Activated T-helper 17 cell treated with anti-CD3 and anti-CD28 coated beads, Interleukin-2, amount 50 U/mL, for 72 hours (primary cell): Measurements from ENCODE around the gene DEF6. TPM values are rescaled to one million over a fixed set of nuclear protein-coding genes. Genes with fewer than 3 reads are reported as not detected.

Source experiments
- ATAC-seq: fragments of 150-1000 bp; cut with Tn5 transposase; replicated peaks from 2 replicates; pipeline ENCODE4 v1.10.0; 2021; ENCODE audit warnings: mild to moderate bottlenecking, moderate library complexity
- H3K27ac Mint-ChIP-seq: one replicate; pipeline ENCODE4 v1.8.0; 2022; ENCODE audit warnings: mixed read lengths
- H3K27me3 Mint-ChIP-seq: one replicate; pipeline ENCODE4 v1.8.0; 2022; ENCODE audit warnings: mixed read lengths
- H3K36me3 Mint-ChIP-seq: one replicate; pipeline ENCODE4 v1.8.0; 2022; ENCODE audit warnings: low read depth, mild to moderate bottlenecking, mixed read lengths
- H3K4me1 Mint-ChIP-seq: one replicate; pipeline ENCODE4 v1.8.0; 2022; ENCODE audit warnings: mixed read lengths
- H3K4me3 Mint-ChIP-seq: one replicate; pipeline ENCODE4 v1.8.0; 2022; ENCODE audit warnings: mild to moderate bottlenecking, mixed read lengths
- H3K9me3 Mint-ChIP-seq: one replicate; pipeline ENCODE4 v1.8.0; 2022; ENCODE audit warnings: mixed read lengths
- total RNA-seq, 2 donors: library from RNA; stranded (reverse); gene quantifications; one replicate each; pipeline ENCODE4 v1.2.3, GENCODE V29; 2022

The DEF6 gene
- total RNA-seq, result 100 to 1,000 TPM; 117 to 133 TPM

- H3K27ac Mint-ChIP-seq, result peak within 1 kb of the TSS; percentile 92
- no peaks in the 10 kb centered on the region for H3K9me3 Mint-ChIP-seq
- H3K4me1 Mint-ChIP-seq, result peaks cover 18% of the 10 kb centered on the region
- H3K36me3 Mint-ChIP-seq, result peaks cover 64% of the 10 kb centered on the region
- H3K27me3 Mint-ChIP-seq, result no peaks in the 10 kb centered on the region
- ATAC-seq, result peak; percentile 82
- peak within 1 kb of the TSS; percentile 94 for H3K4me3 Mint-ChIP-seq
Observed at GRCh38 chr6:35297601-35298481, at the start of gene DEF6. TSS of gene DEF6 (plus strand) at chr6:35297818. CDS start at chr6:35297857, 39 bp downstream.

GRCh38 chr6:35248300-35248699 lies 49.3 kb upstream of the DEF6 start:
- no peaks in the 10 kb centered on the region for H3K36me3 Mint-ChIP-seq
- no peaks in the 10 kb centered on the region for H3K9me3 Mint-ChIP-seq
- peak overlapping the region; percentile 70 for H3K27ac Mint-ChIP-seq
- ATAC-seq, result peak; percentile 67
- H3K4me1 Mint-ChIP-seq, result peaks cover 26% of the 10 kb centered on the region
- no peaks in the 10 kb centered on the region for H3K27me3 Mint-ChIP-seq
- H3K4me3 Mint-ChIP-seq, result peak overlapping the region; percentile 41

GRCh38 chr6:35248965-35249364 lies 48.7 kb upstream of the DEF6 start:
- peaks cover 26% of the 10 kb centered on the region for H3K4me1 Mint-ChIP-seq
- H3K36me3 Mint-ChIP-seq, result no peaks in the 10 kb centered on the region
- peak overlapping the region; percentile 70 for H3K27ac Mint-ChIP-seq
- no peak for ATAC-seq
- peak overlapping the region; percentile 41 for H3K4me3 Mint-ChIP-seq
- no peaks in the 10 kb centered on the region for H3K27me3 Mint-ChIP-seq
- H3K9me3 Mint-ChIP-seq, result no peaks in the 10 kb centered on the region

GRCh38 chr6:35251949-35252348 lies 45.7 kb upstream of the DEF6 start:
- H3K27me3 Mint-ChIP-seq, result no peaks in the 10 kb centered on the region
- H3K9me3 Mint-ChIP-seq, result no peaks in the 10 kb centered on the region
- peaks cover 26% of the 10 kb centered on the region for H3K4me1 Mint-ChIP-seq
- H3K27ac Mint-ChIP-seq, result no peak overlapping the region
- no peak for ATAC-seq
- H3K36me3 Mint-ChIP-seq, result no peaks in the 10 kb centered on the region
- H3K4me3 Mint-ChIP-seq, result no peak overlapping the region

- H3K4me1 Mint-ChIP-seq, result peaks cover 19% of the 10 kb centered on the region
- no peak overlapping the region for H3K4me3 Mint-ChIP-seq
- no peaks in the 10 kb centered on the region for H3K9me3 Mint-ChIP-seq
- no peaks in the 10 kb centered on the region for H3K36me3 Mint-ChIP-seq
- no peak overlapping the region for H3K27ac Mint-ChIP-seq
- no peaks in the 10 kb centered on the region for H3K27me3 Mint-ChIP-seq
- no peak for ATAC-seq
Observed at GRCh38 chr6:35253249-35253648, 44.4 kb upstream of the DEF6 start.

GRCh38 chr6:35258336-35258735 lies 39.3 kb upstream of the DEF6 start:
- H3K27me3 Mint-ChIP-seq, result no peaks in the 10 kb centered on the region
- ATAC-seq, result no peak
- H3K36me3 Mint-ChIP-seq, result peaks cover 7% of the 10 kb centered on the region
- H3K4me3 Mint-ChIP-seq, result peak overlapping the region; percentile 95
- no peaks in the 10 kb centered on the region for H3K9me3 Mint-ChIP-seq
- H3K4me1 Mint-ChIP-seq, result peaks cover 26% of the 10 kb centered on the region
- peak overlapping the region; percentile 96 for H3K27ac Mint-ChIP-seq

GRCh38 chr6:35258858-35259193 lies 38.8 kb upstream of the DEF6 start:
- Mint-ChIP-seq H3K4me3 (peak overlapping the region; percentile 95), H3K9me3 (no peaks in the 10 kb centered on the region), H3K27me3 (no peaks in the 10 kb centered on the region), H3K4me1 (peaks cover 27% of the 10 kb centered on the region), H3K36me3 (peaks cover 7% of the 10 kb centered on the region), H3K27ac (peak overlapping the region; percentile 96)
- ATAC-seq, result peak; percentile 19

GRCh38 chr6:35259194-35259947 lies 38.2 kb upstream of the DEF6 start, which contains the start of gene ZNF76:
TSS of gene ZNF76 (plus strand) at chr6:35259735. CDS start at chr6:35281152, 21,417 bp downstream.
- Mint-ChIP-seq H3K9me3 (no peaks in the 10 kb centered on the region), H3K36me3 (peaks cover 7% of the 10 kb centered on the region), H3K4me1 (peaks cover 32% of the 10 kb centered on the region), H3K27me3 (no peaks in the 10 kb centered on the region), H3K27ac (peak within 1 kb of the TSS; percentile 96), H3K4me3 (peak within 1 kb of the TSS; percentile 95)
- ATAC-seq, result peak; percentile 96

GRCh38 chr6:35259948-35260590 lies 37.5 kb upstream of the DEF6 start:
- no peaks in the 10 kb centered on the region for H3K27me3 Mint-ChIP-seq
- no peaks in the 10 kb centered on the region for H3K9me3 Mint-ChIP-seq
- H3K4me3 Mint-ChIP-seq, result peak overlapping the region; percentile 95
- peak overlapping the region; percentile 96 for H3K27ac Mint-ChIP-seq
- peaks cover 32% of the 10 kb centered on the region for H3K4me1 Mint-ChIP-seq
- ATAC-seq, result peak; percentile 42
- H3K36me3 Mint-ChIP-seq, result peaks cover 7% of the 10 kb centered on the region

GRCh38 chr6:35260591-35261570 lies 36.7 kb upstream of the DEF6 start:
- no peaks in the 10 kb centered on the region for H3K27me3 Mint-ChIP-seq
- H3K4me3 Mint-ChIP-seq, result peak overlapping the region; percentile 95
- H3K27ac Mint-ChIP-seq, result peak overlapping the region; percentile 96
- no peaks in the 10 kb centered on the region for H3K9me3 Mint-ChIP-seq
- peaks cover 9% of the 10 kb centered on the region for H3K36me3 Mint-ChIP-seq
- no peak for ATAC-seq
- H3K4me1 Mint-ChIP-seq, result peaks cover 35% of the 10 kb centered on the region

- Mint-ChIP-seq H3K36me3 (peaks cover 11% of the 10 kb centered on the region), H3K27ac (peak overlapping the region; percentile 12), H3K4me3 (no peak overlapping the region), H3K4me1 (peaks cover 37% of the 10 kb centered on the region), H3K27me3 (no peaks in the 10 kb centered on the region), H3K9me3 (no peaks in the 10 kb centered on the region)
- no peak for ATAC-seq
Observed at GRCh38 chr6:35262596-35262995, 35.0 kb upstream of the DEF6 start.

- no peak for ATAC-seq
- Mint-ChIP-seq H3K4me1 (peaks cover 37% of the 10 kb centered on the region), H3K27me3 (no peaks in the 10 kb centered on the region), H3K4me3 (peak overlapping the region; percentile 63), H3K9me3 (no peaks in the 10 kb centered on the region), H3K27ac (peak overlapping the region; percentile 71), H3K36me3 (peaks cover 11% of the 10 kb centered on the region)
Observed at GRCh38 chr6:35264550-35265274, 32.9 kb upstream of the DEF6 start.

GRCh38 chr6:35265523-35265922 lies 32.1 kb upstream of the DEF6 start:
- no peak overlapping the region for H3K4me3 Mint-ChIP-seq
- peaks cover 32% of the 10 kb centered on the region for H3K4me1 Mint-ChIP-seq
- no peak for ATAC-seq
- H3K36me3 Mint-ChIP-seq, result peaks cover 11% of the 10 kb centered on the region
- H3K27me3 Mint-ChIP-seq, result no peaks in the 10 kb centered on the region
- H3K27ac Mint-ChIP-seq, result no peak overlapping the region
- H3K9me3 Mint-ChIP-seq, result no peaks in the 10 kb centered on the region
